Measurements from ENCODE around the gene PDIA2.
A peak's percentile ranks its signal among the peaks of the same experiment; 100 is the strongest.
"Not testable (repeated sequence)": the region's sequence is repeated elsewhere in the genome, so short reads cannot be mapped to it uniquely, and the experiment has no call there.

Gene PDIA2

DNA sequence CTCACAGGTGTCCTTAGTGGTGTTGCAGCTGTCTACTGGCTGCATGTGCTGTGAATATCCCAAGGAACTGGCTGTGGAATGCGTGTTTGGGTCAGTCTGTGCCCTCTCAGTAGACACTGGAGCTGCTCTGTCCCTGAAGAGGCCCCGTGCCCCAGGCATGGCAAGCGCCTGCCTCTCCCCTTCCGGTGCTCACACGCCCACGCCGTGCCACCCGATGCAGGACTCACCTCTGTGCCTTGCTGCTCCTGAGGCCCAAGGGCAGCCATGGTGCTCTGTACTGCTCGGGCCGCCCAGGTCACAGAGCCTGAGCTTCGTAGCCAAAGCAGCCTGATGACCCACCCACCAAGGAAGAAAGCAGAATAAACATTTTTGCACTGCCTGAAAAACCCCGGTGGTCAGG is 17.3 kb upstream of the PDIA2 start:
- Histone ChIP-seq H4K8ac (ENCODE audit: low read length) (no peak overlapping the region), H3K4ac (ENCODE audit: low read depth in 1 of 2, low read length in 2 of 2) (no peak overlapping the region), H3K18ac (ENCODE audit: low read depth in 1 of 2, low read length in 2 of 2) (no peak overlapping the region), H3K36me3 (ENCODE audit: control insufficient read depth in 1 of 2, insufficient read depth in 2 of 2, low read depth in 1 of 2, low read length in 2 of 2) (peaks cover 37 to 54% of the 10 kb centered on the region in 2 experiments), H2BK15ac (ENCODE audit: low read depth, poor library complexity, severe bottlenecking) (no peak overlapping the region), H2AK5ac (ENCODE audit: low read length, severe bottlenecking) (no peak overlapping the region), H3K9ac (ENCODE audit: low read length) (no peak overlapping the region), H3K4me1 (ENCODE audit: control insufficient read depth, insufficient read depth, low read depth, low read length) (peaks cover 3% of the 10 kb centered on the region), H2AFZ (ENCODE audit: low read depth, low read length) (no peak overlapping the region), H2BK5ac (ENCODE audit: low read depth, low read length, poor library complexity, severe bottlenecking) (no peak overlapping the region), H3K27me3 (ENCODE audit: control insufficient read depth in 1 of 2, insufficient read depth in 1 of 2, low read length in 2 of 2) (peaks cover 0 to 16% of the 10 kb centered on the region in 2 experiments), H2BK120ac (ENCODE audit: low read depth, low read length) (no peak overlapping the region), H3K4me3 (ENCODE audit: insufficient read depth in 1 of 2, low read depth in 1 of 2, low read length in 2 of 2) (no peak overlapping the region), H3K9me3 (ENCODE audit: control insufficient read depth, low read length) (no peaks in the 10 kb centered on the region), H3K27ac (ENCODE audit: low read length, poor library complexity, severe bottlenecking) (no peak overlapping the region), H3K79me1 (replicated peaks; ENCODE audit: low read length, poor library complexity, severe bottlenecking) (no peaks in the 10 kb centered on the region), H3K23ac (ENCODE audit: low read length in 2 of 2) (no peak overlapping the region), H3K14ac (ENCODE audit: low read length in 2 of 2) (no peak overlapping the region), H3K4me2 (ENCODE audit: low read length, poor library complexity, severe bottlenecking) (no peak overlapping the region), H4K91ac (ENCODE audit: low read length) (peak overlapping the region; percentile 24), H2BK12ac (ENCODE audit: low read length in 2 of 2) (no peak overlapping the region)
- no peak for DNase-seq
- WGBS: 86% methylated on average over 12 of the region's 12 CpGs

DNA sequence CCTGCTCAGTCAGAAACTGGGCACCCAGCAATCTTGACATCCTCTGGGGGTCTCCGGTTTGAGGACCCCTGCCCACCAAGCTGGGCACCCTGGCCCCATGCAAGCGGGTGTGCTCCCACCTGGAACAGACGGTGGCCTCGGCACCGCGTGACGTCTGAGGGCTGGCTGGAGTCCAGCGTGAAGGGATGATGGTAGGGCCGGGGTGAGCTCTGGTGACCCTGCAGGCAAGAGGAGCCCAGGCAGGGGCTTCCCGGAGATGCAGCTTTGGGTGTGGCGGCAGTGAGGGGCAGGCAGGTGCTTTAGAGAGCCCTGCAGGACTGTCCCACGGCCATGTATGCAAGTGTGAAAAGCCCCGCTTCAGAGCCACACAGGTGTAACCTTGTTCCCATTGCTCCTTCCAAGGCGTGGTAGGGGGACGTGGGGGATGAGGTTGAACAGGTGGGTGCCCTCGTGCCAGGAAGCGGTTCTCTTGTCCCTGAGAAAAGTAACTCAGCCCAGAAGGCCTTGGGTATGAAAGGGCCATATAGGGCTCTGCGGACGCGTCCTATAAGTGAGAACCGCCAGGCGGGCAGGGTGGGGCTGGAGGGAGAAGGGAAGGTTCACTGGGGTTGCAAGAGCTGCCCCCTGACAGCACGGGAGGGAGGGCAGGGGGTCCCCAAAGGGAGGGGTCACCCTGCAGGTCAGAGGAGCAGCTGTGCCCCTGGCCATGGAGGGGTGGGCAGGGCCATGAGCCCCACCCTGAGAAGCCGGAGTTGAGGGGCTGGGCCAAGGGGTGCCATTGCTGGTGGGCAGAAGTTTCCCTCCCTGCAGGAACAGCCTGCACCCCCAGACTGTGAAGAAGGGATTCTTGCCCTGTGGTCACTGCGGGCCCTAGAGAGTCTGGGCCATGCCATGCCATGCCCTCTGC is 16.5 kb upstream of the PDIA2 start:
- peaks cover 3% of the 10 kb centered on the region for H3K4me1 ChIP-seq (ENCODE audit: control insufficient read depth, insufficient read depth, low read depth, low read length)
- no peak overlapping the region for H3K23ac ChIP-seq (ENCODE audit: low read length in 2 of 2)
- H3K4me3 ChIP-seq (ENCODE audit: insufficient read depth in 1 of 2, low read depth in 1 of 2, low read length in 2 of 2): no peak overlapping the region
- no peak overlapping the region for H2BK120ac ChIP-seq (ENCODE audit: low read depth, low read length)
- WGBS: 91% methylated on average over 25 of the region's 25 CpGs
- peak overlapping the region; percentile 52 for H4K91ac ChIP-seq (ENCODE audit: low read length)
- no peak overlapping the region for H2BK15ac ChIP-seq (ENCODE audit: low read depth, poor library complexity, severe bottlenecking)
- no peak overlapping the region for H3K27ac ChIP-seq (ENCODE audit: low read length, poor library complexity, severe bottlenecking)
- H3K9ac ChIP-seq (ENCODE audit: low read length): no peak overlapping the region
- H3K14ac ChIP-seq (ENCODE audit: low read length in 2 of 2): no peak overlapping the region
- H3K18ac ChIP-seq (ENCODE audit: low read depth in 1 of 2, low read length in 2 of 2): no peak overlapping the region
- peaks cover 0 to 22% of the 10 kb centered on the region in 2 experiments for H3K27me3 ChIP-seq (ENCODE audit: control insufficient read depth in 1 of 2, insufficient read depth in 1 of 2, low read length in 2 of 2)
- H3K79me1 ChIP-seq (replicated peaks; ENCODE audit: low read length, poor library complexity, severe bottlenecking): no peaks in the 10 kb centered on the region
- no peak overlapping the region for H3K4me2 ChIP-seq (ENCODE audit: low read length, poor library complexity, severe bottlenecking)
- H3K4ac ChIP-seq (ENCODE audit: low read depth in 1 of 2, low read length in 2 of 2): no peak overlapping the region
- DNase-seq: no peak
- H2AFZ ChIP-seq (ENCODE audit: low read depth, low read length): no peak overlapping the region
- H3K36me3 ChIP-seq (ENCODE audit: control insufficient read depth in 1 of 2, insufficient read depth in 2 of 2, low read depth in 1 of 2, low read length in 2 of 2): peaks cover 30 to 46% of the 10 kb centered on the region in 2 experiments
- H2BK12ac ChIP-seq (ENCODE audit: low read length in 2 of 2): no peak overlapping the region
- peak overlapping the region; percentile 24 for H4K8ac ChIP-seq (ENCODE audit: low read length)
- no peak overlapping the region for H2AK5ac ChIP-seq (ENCODE audit: low read length, severe bottlenecking)
- H3K9me3 ChIP-seq (ENCODE audit: control insufficient read depth, low read length): no peaks in the 10 kb centered on the region
- no peak overlapping the region for H2BK5ac ChIP-seq (ENCODE audit: low read depth, low read length, poor library complexity, severe bottlenecking)

DNA sequence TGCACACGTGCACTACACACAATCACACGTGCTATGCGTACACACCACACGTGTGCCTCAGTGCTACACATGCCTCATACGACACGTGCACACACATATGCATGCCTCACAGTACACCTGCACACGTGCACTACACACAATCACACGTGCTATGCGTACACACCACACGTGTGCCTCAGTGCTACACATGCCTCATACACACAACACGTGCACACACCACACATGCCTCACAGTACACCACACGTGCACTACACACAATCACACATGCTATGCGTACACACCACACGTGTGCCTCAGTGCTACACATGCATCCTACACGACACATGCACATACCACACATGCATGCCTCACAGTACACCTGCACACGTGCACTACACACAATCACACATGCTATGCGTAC is 15.4 kb upstream of the PDIA2 start:
- not testable (repeated sequence) for H3K4ac ChIP-seq (ENCODE audit: low read depth in 1 of 2, low read length in 2 of 2); H3K79me1 ChIP-seq (replicated peaks; ENCODE audit: low read length, poor library complexity, severe bottlenecking); H2AFZ ChIP-seq (ENCODE audit: low read depth, low read length); H2BK5ac ChIP-seq (ENCODE audit: low read depth, low read length, poor library complexity, severe bottlenecking); H3K4me1 ChIP-seq (ENCODE audit: control insufficient read depth, insufficient read depth, low read depth, low read length); H3K27ac ChIP-seq (ENCODE audit: low read length, poor library complexity, severe bottlenecking); H3K4me2 ChIP-seq (ENCODE audit: low read length, poor library complexity, severe bottlenecking); H3K9me3 ChIP-seq (ENCODE audit: control insufficient read depth, low read length); H3K4me3 ChIP-seq (ENCODE audit: insufficient read depth in 1 of 2, low read depth in 1 of 2, low read length in 2 of 2); H2BK12ac ChIP-seq (ENCODE audit: low read length in 2 of 2); H4K8ac ChIP-seq (ENCODE audit: low read length); H2AK5ac ChIP-seq (ENCODE audit: low read length, severe bottlenecking); H3K18ac ChIP-seq (ENCODE audit: low read depth in 1 of 2, low read length in 2 of 2); H2BK15ac ChIP-seq (ENCODE audit: low read depth, poor library complexity, severe bottlenecking); H3K9ac ChIP-seq (ENCODE audit: low read length); H4K91ac ChIP-seq (ENCODE audit: low read length); H3K23ac ChIP-seq (ENCODE audit: low read length in 2 of 2); H2BK120ac ChIP-seq (ENCODE audit: low read depth, low read length); DNase-seq
- H3K36me3 ChIP-seq (ENCODE audit: control insufficient read depth in 1 of 2, insufficient read depth in 2 of 2, low read depth in 1 of 2, low read length in 2 of 2): peaks cover 20 to 35% of the 10 kb centered on the region in 2 experiments
- H3K14ac ChIP-seq (ENCODE audit: low read length in 2 of 2): peak overlapping the region in 1 of 2 experiments; percentile 59
- H3K27me3 ChIP-seq (ENCODE audit: control insufficient read depth in 1 of 2, insufficient read depth in 1 of 2, low read length in 2 of 2): peaks cover 0 to 25% of the 10 kb centered on the region in 2 experiments
- WGBS: 95% methylated on average over 17 of the region's 17 CpGs

DNA sequence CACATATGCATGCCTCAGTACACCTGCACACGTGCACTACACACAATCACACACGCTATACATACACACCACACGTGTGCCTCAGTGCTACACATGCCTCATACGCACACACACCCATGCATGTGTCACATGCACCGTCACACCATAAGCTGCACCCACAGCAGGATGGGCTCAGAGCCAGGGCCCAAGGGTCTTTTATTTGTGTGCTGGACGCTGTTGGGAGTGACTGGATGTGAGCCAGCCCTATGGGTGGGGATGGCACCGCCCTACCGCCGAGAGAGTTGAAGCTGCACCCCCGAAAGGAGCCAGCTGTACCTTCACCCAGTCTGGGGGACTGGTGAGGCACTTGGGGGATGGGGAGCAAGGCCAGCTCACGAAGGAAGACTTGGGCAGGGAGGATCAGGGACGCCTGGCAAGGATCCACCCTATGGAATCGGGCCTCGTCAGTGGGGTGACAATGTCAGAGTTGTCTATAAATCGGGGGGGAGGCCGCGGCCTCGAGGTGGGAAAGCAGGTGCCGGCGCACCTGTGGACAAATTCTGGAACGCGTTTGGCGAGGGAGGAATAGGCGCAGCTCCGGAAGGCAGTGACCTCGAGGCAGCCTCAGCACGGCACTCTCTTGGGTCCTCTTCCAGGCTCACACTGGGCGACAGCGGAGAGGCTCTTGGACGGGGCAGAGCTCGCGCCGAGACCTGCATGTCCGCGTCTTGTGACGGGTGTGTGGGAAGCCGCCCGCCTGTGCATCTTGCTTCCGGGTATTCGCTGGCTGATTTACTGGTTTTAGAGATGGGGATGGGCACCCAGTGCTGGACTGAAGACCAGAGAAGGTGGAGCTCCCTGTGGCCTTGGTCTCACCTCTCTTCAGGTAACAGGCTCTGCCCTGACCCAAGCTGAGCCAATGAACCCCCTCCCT is 14.6 kb upstream of the PDIA2 start:
- no peak overlapping the region for H2AK5ac ChIP-seq (ENCODE audit: low read length, severe bottlenecking)
- H3K9me3 ChIP-seq (ENCODE audit: control insufficient read depth, low read length): no peaks in the 10 kb centered on the region
- no peak overlapping the region for H4K91ac ChIP-seq (ENCODE audit: low read length)
- H3K4ac ChIP-seq (ENCODE audit: low read depth in 1 of 2, low read length in 2 of 2): no peak overlapping the region
- 88% methylated on average over 39 of the region's 40 CpGs for WGBS
- H2AFZ ChIP-seq (ENCODE audit: low read depth, low read length): no peak overlapping the region
- H3K27me3 ChIP-seq (ENCODE audit: control insufficient read depth in 1 of 2, insufficient read depth in 1 of 2, low read length in 2 of 2): peaks cover 4 to 32% of the 10 kb centered on the region in 2 experiments
- H3K4me1 ChIP-seq (ENCODE audit: control insufficient read depth, insufficient read depth, low read depth, low read length): peaks cover 4% of the 10 kb centered on the region
- no peak overlapping the region for H2BK12ac ChIP-seq (ENCODE audit: low read length in 2 of 2)
- no peak for DNase-seq
- no peak overlapping the region for H2BK120ac ChIP-seq (ENCODE audit: low read depth, low read length)
- H3K27ac ChIP-seq (ENCODE audit: low read length, poor library complexity, severe bottlenecking): no peak overlapping the region
- H2BK5ac ChIP-seq (ENCODE audit: low read depth, low read length, poor library complexity, severe bottlenecking): no peak overlapping the region
- H3K23ac ChIP-seq (ENCODE audit: low read length in 2 of 2): no peak overlapping the region
- no peak overlapping the region for H3K4me3 ChIP-seq (ENCODE audit: insufficient read depth in 1 of 2, low read depth in 1 of 2, low read length in 2 of 2)
- H3K4me2 ChIP-seq (ENCODE audit: low read length, poor library complexity, severe bottlenecking): no peak overlapping the region
- no peak overlapping the region for H3K18ac ChIP-seq (ENCODE audit: low read depth in 1 of 2, low read length in 2 of 2)
- no peak overlapping the region for H4K8ac ChIP-seq (ENCODE audit: low read length)
- H3K9ac ChIP-seq (ENCODE audit: low read length): no peak overlapping the region
- H3K79me1 ChIP-seq (replicated peaks; ENCODE audit: low read length, poor library complexity, severe bottlenecking): no peaks in the 10 kb centered on the region
- no peak overlapping the region for H3K14ac ChIP-seq (ENCODE audit: low read length in 2 of 2)
- peaks cover 15 to 29% of the 10 kb centered on the region in 2 experiments for H3K36me3 ChIP-seq (ENCODE audit: control insufficient read depth in 1 of 2, insufficient read depth in 2 of 2, low read depth in 1 of 2, low read length in 2 of 2)
- no peak overlapping the region for H2BK15ac ChIP-seq (ENCODE audit: low read depth, poor library complexity, severe bottlenecking)
